Measurements from ENCODE around the gene FAM186B. TPM values are rescaled to one million over a fixed set of nuclear protein-coding genes. Genes with fewer than 3 reads are reported as not detected.

Gene FAM186B
- total and polyA plus RNA-seq, 2 of the 13 experiments (the other 11 are each of a cell fraction or from before 2014, with no cell fraction given) = 0.07 to 0.20 TPM

- TF ChIP-seq ZBED4 (CRISPR knock-in tag; IDR thresholded peaks at IDR 0.05; ENCODE audit: borderline replicate concordance) (no peak), ASH2L (IDR thresholded peaks at IDR 0.05; ENCODE audit: insufficient read length, low read depth, low read length) (peak; percentile 66), ZNF674 (CRISPR knock-in tag; IDR thresholded peaks at IDR 0.05; ENCODE audit: low read depth) (no peak), PAF1 (CRISPR knock-in tag; IDR thresholded peaks at IDR 0.05) (no peak), FOXP4 (CRISPR knock-in tag; IDR thresholded peaks at IDR 0.05) (0 out of 2 replicates have a peak, but pooled peaks have one; percentile 27), ZHX1 (CRISPR knock-in tag; IDR thresholded peaks at IDR 0.05; ENCODE audit: low read depth) (no peak), SRSF4 (IDR thresholded peaks at IDR 0.05; ENCODE audit: low read depth, low read length, poor library complexity, severe bottlenecking) (no peak), ZNF550 (CRISPR knock-in tag; IDR thresholded peaks at IDR 0.05; ENCODE audit: borderline replicate concordance) (no peak), BRD4 (CRISPR knock-in tag; IDR thresholded peaks at IDR 0.05) (peak; percentile 96), SKIL (CRISPR knock-in tag; IDR thresholded peaks at IDR 0.05; ENCODE audit: borderline replicate concordance) (no peak), SNRNP70 (IDR thresholded peaks at IDR 0.05; ENCODE audit: low read depth, low read length) (no peak), POLR2G (IDR thresholded peaks at IDR 0.05; ENCODE audit: low read depth, low read length) (peak; percentile 83), EP300 (IDR thresholded peaks at IDR 0.05; ENCODE audit: low read depth in 2 of 2, low read length in 2 of 2) (peak in 1 of 2 experiments; percentile 24; a peak in 1 of 4 replicates), EP300 (CRISPR knock-in tag; IDR thresholded peaks at IDR 0.05; ENCODE audit: borderline replicate concordance) (peak; percentile 40; the same call in 1 of the 2 replicates), NCOA5 (CRISPR knock-in tag; IDR thresholded peaks at IDR 0.05) (no peak), NCOA1 (CRISPR knock-in tag; IDR thresholded peaks at IDR 0.05) (no peak), ZMYM4 (CRISPR knock-in tag; IDR thresholded peaks at IDR 0.05) (no peak), THYN1 (CRISPR knock-in tag; IDR thresholded peaks at IDR 0.05; ENCODE audit: borderline replicate concordance, low read depth) (no peak), MZF1 (CRISPR knock-in tag; IDR thresholded peaks at IDR 0.05; ENCODE audit: borderline replicate concordance) (no peak)
Measured at GRCh38 chr12:49642370-49642802, 36.9 kb upstream of the FAM186B start (continued).
